Thyroid gland (tissue), 4 donors: ENCODE measurements around the gene SNRNP70.

Source experiments
- CTCF ChIP-seq, 6 experiments: fragments of 200-600 bp in 3 of 6; fragments of 450-650 bp in 3 of 6; sonication (generic) in 3 of 6; IDR thresholded peaks; one replicate each; pipeline ENCODE4 v1.5.1; 2016 to 2019; ENCODE audit warnings: antibody characterized with exemption in 6 of 6, mild to moderate bottlenecking in 2 of 6, inconsistent platforms in 1 of 6, moderate library complexity in 1 of 6
- POLR2A ChIP-seq, 2 donors: fragments of 450-650 bp; IDR thresholded peaks; one replicate each; pipeline ENCODE4 v1.6.1; 2017; ENCODE audit warnings: antibody characterized with exemption in 2 of 2, mild to moderate bottlenecking in 2 of 2, moderate library complexity in 1 of 2

GRCh38 chr19:49091391-49092038 is 6.3 kb downstream of the SNRNP70 start:
- TF ChIP-seq CTCF (IDR thresholded peaks at IDR 0.05) (no peak), POLR2A (IDR thresholded peaks at IDR 0.05) (no peak)
